Gastroesophageal sphincter (tissue), 3 donors: ENCODE data around the gene ADAMTS17.

Experiments
- POLR2A ChIP-seq, 2 donors: fragments of 450-650 bp; IDR thresholded peaks; one replicate each; pipeline ENCODE4 v1.6.1; 2017; ENCODE audit warnings: antibody characterized with exemption in 2 of 2, mild to moderate bottlenecking in 2 of 2, moderate library complexity in 1 of 2
- POLR2AphosphoS5 ChIP-seq: sonication (generic); formaldehyde crosslinking; IDR thresholded peaks from one replicate; pipeline ENCODE4 v1.6.1; 2017; ENCODE audit warnings: antibody characterized with exemption
- TF ChIP-seq, protein P1 (sequence below), 4 experiments: fragments of 200-600 bp in 2 of 4; fragments of 450-650 bp in 2 of 4; sonication (generic) in 1 of 4; IDR thresholded peaks; one replicate each; pipeline ENCODE4 v1.5.1; 2017 to 2019; ENCODE audit warnings: antibody characterized with exemption in 4 of 4, mild to moderate bottlenecking in 2 of 4, moderate library complexity in 2 of 4

DNA sequence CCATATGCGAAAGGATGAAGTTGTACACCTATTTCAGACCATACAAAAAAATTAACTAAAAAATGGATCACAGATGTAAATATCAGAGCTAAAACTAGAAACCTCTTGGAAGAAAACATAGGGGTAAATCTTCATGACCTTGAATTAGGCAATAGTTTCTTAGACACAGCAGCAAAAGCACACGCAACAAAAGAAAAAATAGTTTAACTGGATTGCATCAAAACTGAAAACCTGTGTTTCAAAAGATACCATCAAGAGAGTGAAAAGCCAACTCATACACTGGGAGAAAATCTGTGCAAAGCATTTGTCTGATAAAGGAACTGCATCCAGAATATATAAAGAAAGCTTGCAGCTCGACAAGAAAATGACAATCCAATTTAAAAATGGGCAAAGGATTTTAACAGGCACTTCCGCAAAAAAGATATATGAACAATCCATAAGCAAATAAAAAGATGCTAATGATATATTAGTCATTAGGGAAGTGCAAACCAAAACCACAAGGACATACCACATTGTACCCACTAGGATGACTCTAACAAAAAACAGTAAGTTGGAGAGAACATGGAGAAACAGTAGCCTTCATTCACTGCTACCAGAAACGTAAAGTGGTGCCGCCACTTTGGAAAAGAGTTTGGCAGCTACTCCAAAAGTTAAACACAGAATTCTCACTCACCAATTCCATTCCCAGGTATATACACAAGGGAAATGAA, 263.1 kb downstream of the ADAMTS17 start:
- TF ChIP-seq POLR2A (IDR thresholded peaks at IDR 0.05), result no peak
- TF ChIP-seq, protein P1, sequence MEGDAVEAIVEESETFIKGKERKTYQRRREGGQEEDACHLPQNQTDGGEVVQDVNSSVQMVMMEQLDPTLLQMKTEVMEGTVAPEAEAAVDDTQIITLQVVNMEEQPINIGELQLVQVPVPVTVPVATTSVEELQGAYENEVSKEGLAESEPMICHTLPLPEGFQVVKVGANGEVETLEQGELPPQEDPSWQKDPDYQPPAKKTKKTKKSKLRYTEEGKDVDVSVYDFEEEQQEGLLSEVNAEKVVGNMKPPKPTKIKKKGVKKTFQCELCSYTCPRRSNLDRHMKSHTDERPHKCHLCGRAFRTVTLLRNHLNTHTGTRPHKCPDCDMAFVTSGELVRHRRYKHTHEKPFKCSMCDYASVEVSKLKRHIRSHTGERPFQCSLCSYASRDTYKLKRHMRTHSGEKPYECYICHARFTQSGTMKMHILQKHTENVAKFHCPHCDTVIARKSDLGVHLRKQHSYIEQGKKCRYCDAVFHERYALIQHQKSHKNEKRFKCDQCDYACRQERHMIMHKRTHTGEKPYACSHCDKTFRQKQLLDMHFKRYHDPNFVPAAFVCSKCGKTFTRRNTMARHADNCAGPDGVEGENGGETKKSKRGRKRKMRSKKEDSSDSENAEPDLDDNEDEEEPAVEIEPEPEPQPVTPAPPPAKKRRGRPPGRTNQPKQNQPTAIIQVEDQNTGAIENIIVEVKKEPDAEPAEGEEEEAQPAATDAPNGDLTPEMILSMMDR (IDR thresholded peaks at IDR 0.05), result no peak
- no peak for TF ChIP-seq POLR2AphosphoS5
